ENCODE results near the gene RAX2. TPM values are rescaled to one million over a fixed set of nuclear protein-coding genes. Genes with fewer than 3 reads are reported as not detected.

RAX2 gene
- under 1 TPM in 1 of 7 donors, not detected in 6; 0.13 TPM for total RNA-seq
- under 1 TPM in 1 of 2 donors, not detected in 1; 0.13 TPM for polyA plus RNA-seq
- long read RNA-seq, donor 1: 0 reads
- long read RNA-seq, donor 2: 0 reads
- long read RNA-seq, donor 3: 0 reads

DNA sequence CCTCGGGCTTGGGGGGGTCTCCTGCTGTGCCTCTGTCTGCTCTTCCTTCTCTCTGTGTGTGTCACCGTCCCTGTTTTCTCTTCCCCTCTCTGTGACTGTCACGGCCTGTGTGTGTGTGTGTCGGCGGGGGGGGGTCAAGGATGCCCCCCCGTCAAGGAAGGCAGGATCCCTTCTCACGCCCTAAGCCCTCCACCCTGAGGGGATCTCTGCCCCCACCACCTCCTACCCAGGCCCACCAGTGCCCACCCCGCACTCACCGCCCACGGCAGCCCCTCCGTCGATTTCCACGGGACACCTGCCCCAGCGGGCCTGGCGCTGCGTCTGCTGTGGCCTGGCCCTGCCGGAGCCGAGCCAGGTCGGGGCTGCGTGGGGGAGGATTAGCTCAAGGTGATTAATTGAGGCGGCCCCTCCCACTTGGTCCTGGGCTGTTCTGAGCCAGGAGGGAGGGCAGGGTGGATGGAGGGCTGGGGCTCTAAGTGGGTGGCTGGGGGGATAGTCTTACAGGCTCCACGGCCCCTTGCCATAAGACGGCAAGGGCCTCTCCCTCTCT lies at the start of gene RAX2:
RAX2 (minus strand) TSS at position 323 of the 550 bp plus-strand sequence. CDS start 486 bp downstream, outside the sequence.
- H3K27me3 ChIP-seq: no peaks in the 10 kb centered on the region
- no peaks in the 10 kb centered on the region for H3K9me3 ChIP-seq
- intact Hi-C loops (cut with DNase I): no loop called here
- TF ChIP-seq, protein P1, sequence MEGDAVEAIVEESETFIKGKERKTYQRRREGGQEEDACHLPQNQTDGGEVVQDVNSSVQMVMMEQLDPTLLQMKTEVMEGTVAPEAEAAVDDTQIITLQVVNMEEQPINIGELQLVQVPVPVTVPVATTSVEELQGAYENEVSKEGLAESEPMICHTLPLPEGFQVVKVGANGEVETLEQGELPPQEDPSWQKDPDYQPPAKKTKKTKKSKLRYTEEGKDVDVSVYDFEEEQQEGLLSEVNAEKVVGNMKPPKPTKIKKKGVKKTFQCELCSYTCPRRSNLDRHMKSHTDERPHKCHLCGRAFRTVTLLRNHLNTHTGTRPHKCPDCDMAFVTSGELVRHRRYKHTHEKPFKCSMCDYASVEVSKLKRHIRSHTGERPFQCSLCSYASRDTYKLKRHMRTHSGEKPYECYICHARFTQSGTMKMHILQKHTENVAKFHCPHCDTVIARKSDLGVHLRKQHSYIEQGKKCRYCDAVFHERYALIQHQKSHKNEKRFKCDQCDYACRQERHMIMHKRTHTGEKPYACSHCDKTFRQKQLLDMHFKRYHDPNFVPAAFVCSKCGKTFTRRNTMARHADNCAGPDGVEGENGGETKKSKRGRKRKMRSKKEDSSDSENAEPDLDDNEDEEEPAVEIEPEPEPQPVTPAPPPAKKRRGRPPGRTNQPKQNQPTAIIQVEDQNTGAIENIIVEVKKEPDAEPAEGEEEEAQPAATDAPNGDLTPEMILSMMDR (IDR thresholded peaks at IDR 0.05): no peak
- TF ChIP-seq POLR2A (IDR thresholded peaks at IDR 0.05): no peak
- TF ChIP-seq EP300 (IDR thresholded peaks at IDR 0.05): no peak
- 5 to 9% (median 7%) methylated on average over 22 to 23 of the region's 23 CpGs for WGBS, 3 donors
- H3K4me3 ChIP-seq: no peak within 1 kb of the TSS
- DNase-seq: no peak
- H3K4me1 ChIP-seq (ENCODE audit: insufficient read depth): peaks cover 2% of the 10 kb centered on the region
- H3K27ac ChIP-seq: no peak within 1 kb of the TSS
- no peaks in the 10 kb centered on the region for H3K36me3 ChIP-seq

DNA sequence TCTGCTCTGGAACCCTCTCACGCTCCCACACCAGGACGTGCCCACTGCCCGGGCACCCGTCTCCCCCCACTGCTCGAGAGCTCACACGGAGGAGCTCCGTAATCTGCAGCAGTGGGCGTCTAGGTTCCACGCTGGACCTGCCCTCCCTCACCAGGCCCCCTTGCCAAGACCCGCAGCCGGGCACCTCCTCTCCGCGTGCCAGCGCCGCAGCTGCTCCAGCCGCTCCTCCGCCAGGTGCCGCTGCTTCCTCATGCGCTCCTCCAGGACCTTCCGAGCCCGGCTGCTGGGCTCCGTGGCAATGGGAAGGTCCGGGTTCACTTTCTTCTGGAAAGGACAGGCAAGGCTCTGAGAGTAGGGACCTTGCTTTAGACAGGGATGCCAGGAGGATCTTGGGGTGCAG lies 49.1 kb upstream of the RAX2 start:
- 81 to 85% (median 83%) methylated on average over 23 of the region's 23 CpGs for WGBS, 3 donors

DNA sequence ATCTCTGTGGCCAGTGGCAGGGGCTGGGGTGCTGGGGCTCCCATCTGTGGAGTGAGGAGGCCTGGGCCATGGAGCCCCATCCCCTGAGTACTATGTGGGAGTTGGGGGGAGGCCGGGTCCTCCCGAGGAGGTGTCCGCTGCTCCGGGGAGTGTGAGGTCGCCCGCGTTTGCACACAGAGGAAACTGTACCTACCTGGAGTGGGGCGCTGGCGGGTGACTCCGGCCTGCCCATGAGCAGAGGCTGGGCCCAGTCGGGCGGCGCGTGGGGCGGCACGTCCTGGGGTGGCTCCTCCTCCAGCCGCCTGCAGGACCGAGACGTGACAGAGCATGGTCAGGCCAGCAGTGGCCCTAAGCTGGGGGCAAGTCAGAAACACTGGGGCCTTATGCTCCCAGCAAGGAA lies 48.0 kb upstream of the RAX2 start:
- Histone ChIP-seq H3K9me3 (no peaks in the 10 kb centered on the region), H3K27ac (no peak overlapping the region), H3K27me3 (no peaks in the 10 kb centered on the region), H3K36me3 (no peaks in the 10 kb centered on the region), H3K4me3 (no peak overlapping the region), H3K4me1 (ENCODE audit: insufficient read depth) (peaks cover 2% of the 10 kb centered on the region)
- no peak for DNase-seq
- intact Hi-C loops (cut with DNase I): no loop called here
- 79 to 83% (median 80%) methylated on average over 18 to 19 of the region's 19 CpGs for WGBS, 3 donors
- no peak for TF ChIP-seq EP300 (IDR thresholded peaks at IDR 0.05)
- no peak for TF ChIP-seq POLR2A (IDR thresholded peaks at IDR 0.05)
- TF ChIP-seq, protein P1 (IDR thresholded peaks at IDR 0.05): no peak

More for the DNA sequence above, 49.1 kb upstream of the RAX2 start:
- DNase-seq: no peak
- Histone ChIP-seq H3K4me3 (no peak overlapping the region), H3K36me3 (no peaks in the 10 kb centered on the region), H3K4me1 (ENCODE audit: insufficient read depth) (peaks cover 2% of the 10 kb centered on the region), H3K27ac (no peak overlapping the region), H3K27me3 (no peaks in the 10 kb centered on the region), H3K9me3 (no peaks in the 10 kb centered on the region)
- TF ChIP-seq, protein P1 (IDR thresholded peaks at IDR 0.05): no peak
- no peak for TF ChIP-seq EP300 (IDR thresholded peaks at IDR 0.05)
- intact Hi-C loops (cut with DNase I): no loop called here

DNA sequence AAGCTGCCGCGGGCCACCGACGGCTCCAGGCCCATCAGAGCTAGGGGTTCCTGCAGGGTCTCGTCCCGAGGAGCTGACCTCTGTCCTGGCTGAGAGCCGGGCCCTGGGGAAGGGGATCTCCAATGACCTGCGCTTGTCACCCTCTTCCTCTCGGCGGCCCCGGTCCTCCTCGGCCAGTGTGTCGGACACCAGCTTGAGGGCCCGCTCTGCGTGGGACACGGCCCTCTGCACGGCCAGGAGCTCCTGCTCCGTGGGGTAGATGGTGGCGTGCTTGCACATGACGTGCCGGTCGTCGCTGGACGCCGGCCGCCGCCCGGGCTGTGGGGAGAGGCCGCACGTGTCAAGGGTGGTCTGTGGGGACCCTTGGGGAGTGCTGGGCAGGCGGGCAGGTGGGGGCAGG lies 46.9 kb upstream of the RAX2 start:
- Histone ChIP-seq H3K4me1 (ENCODE audit: insufficient read depth) (peaks cover 2% of the 10 kb centered on the region), H3K27me3 (no peaks in the 10 kb centered on the region), H3K9me3 (no peaks in the 10 kb centered on the region), H3K36me3 (no peaks in the 10 kb centered on the region), H3K4me3 (no peak overlapping the region), H3K27ac (no peak overlapping the region)
- no peak for DNase-seq
- intact Hi-C loops (cut with DNase I): no loop called here
- TF ChIP-seq EP300 (IDR thresholded peaks at IDR 0.05): no peak
- TF ChIP-seq, protein P1 (IDR thresholded peaks at IDR 0.05): no peak
- no peak for TF ChIP-seq POLR2A (IDR thresholded peaks at IDR 0.05)
- WGBS, 3 donors: 70 to 73% (median 71%) methylated on average over 20 to 31 of the region's 31 CpGs

All from ovary (tissue), 10 donors.